ENCODE results near the gene PKDCC.
"Not testable (repeated sequence)": the region's sequence is repeated elsewhere in the genome, so short reads cannot be mapped to it uniquely, and the experiment has no call there.

The PKDCC gene

GRCh38 chr2:42013409-42013808 is 34.4 kb upstream of the PKDCC start:
- Mint-ChIP-seq H3K27me3 (peaks cover 7% of the 10 kb centered on the region), H3K27ac (no peak overlapping the region), H3K4me1 (ENCODE audit: low read depth) (peaks cover 6% of the 10 kb centered on the region), H3K36me3 (ENCODE audit: low read depth) (no peaks in the 10 kb centered on the region), H3K4me3 (no peak overlapping the region), H3K9me3 (no peaks in the 10 kb centered on the region)
- intact Hi-C loops (cut with micrococcal nuclease), result no loop called here

DNA sequence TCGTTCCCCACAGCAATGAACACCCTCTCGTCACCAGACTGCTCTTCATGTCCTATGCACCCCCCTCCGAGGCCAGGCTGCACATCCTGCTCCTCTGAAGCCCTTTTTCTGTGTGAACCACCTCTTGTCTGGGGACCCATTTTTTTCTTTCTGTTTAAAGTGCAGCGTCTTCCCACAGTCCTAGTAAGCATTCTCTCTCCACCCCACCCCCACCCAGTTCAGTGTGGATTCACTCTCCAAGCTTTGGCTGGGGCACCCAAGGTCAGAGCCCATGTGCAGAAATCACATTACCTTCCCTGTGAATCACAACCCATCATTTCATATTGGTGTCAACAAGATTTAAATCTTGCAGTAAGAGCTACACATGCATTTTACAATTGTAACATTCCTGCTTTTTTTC is 26.4 kb upstream of the PKDCC start:
- peaks cover 5% of the 10 kb centered on the region for H3K27me3 Mint-ChIP-seq
- intact Hi-C loops (cut with micrococcal nuclease), result no loop called here
- H3K4me1 Mint-ChIP-seq (ENCODE audit: low read depth), result no peaks in the 10 kb centered on the region
- H3K36me3 Mint-ChIP-seq (ENCODE audit: low read depth), result no peaks in the 10 kb centered on the region
- H3K4me3 Mint-ChIP-seq, result no peak overlapping the region
- no peak overlapping the region for H3K27ac Mint-ChIP-seq
- H3K9me3 Mint-ChIP-seq, result no peaks in the 10 kb centered on the region

DNA sequence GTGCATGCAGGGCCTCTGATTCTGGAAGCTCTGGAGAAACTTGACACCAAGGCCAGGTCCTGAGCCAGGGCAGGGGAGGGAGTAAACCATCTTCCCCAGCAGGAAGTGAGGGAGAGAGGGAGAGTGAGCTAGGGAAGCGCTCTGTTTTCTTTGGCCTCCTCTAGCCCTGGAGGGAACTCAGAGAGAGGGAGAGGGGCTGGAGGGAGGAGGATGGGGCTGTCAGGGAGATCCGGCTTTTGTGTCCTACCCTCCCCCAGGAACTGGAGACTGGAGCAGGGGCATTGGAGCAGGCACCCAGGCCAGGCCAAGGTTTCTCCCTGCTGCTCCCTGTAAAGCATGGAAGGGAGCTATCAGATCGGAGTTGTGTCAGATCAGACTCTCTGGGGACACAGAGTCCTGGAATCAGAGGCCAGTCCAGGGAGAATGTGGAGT is 22.7 kb upstream of the PKDCC start:
- Mint-ChIP-seq H3K36me3 (ENCODE audit: low read depth) (no peaks in the 10 kb centered on the region), H3K9me3 (no peaks in the 10 kb centered on the region), H3K27ac (no peak overlapping the region), H3K4me3 (no peak overlapping the region), H3K4me1 (ENCODE audit: low read depth) (peaks cover 9% of the 10 kb centered on the region), H3K27me3 (peaks cover 5% of the 10 kb centered on the region)
- intact Hi-C loops (cut with micrococcal nuclease), result no loop called here

DNA sequence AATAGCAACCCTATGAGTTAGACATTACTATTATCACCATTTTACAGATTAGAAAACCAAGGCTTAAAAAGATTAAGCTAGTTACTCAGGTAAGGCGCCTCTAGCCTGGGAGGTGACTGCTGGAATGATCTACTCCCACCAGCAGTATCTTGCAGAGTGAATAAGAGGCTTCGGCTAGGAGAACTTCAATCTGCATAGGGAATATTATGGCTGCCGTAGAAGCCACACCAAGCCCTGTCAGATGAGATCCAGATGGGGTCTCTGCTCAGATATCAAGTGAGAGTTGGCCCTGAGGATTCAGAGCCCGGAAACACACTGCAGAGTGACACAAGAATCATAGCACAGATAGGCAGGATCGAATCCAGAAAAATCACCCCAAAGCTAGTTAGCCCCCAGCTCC is 21.5 kb upstream of the PKDCC start:
- intact Hi-C loops (cut with micrococcal nuclease), result no loop called here
- H3K27ac Mint-ChIP-seq, result no peak overlapping the region
- peaks cover 7% of the 10 kb centered on the region for H3K27me3 Mint-ChIP-seq
- H3K36me3 Mint-ChIP-seq (ENCODE audit: low read depth), result no peaks in the 10 kb centered on the region
- peaks cover 17% of the 10 kb centered on the region for H3K4me1 Mint-ChIP-seq (ENCODE audit: low read depth)
- H3K4me3 Mint-ChIP-seq, result no peak overlapping the region
- H3K9me3 Mint-ChIP-seq, result no peaks in the 10 kb centered on the region

DNA sequence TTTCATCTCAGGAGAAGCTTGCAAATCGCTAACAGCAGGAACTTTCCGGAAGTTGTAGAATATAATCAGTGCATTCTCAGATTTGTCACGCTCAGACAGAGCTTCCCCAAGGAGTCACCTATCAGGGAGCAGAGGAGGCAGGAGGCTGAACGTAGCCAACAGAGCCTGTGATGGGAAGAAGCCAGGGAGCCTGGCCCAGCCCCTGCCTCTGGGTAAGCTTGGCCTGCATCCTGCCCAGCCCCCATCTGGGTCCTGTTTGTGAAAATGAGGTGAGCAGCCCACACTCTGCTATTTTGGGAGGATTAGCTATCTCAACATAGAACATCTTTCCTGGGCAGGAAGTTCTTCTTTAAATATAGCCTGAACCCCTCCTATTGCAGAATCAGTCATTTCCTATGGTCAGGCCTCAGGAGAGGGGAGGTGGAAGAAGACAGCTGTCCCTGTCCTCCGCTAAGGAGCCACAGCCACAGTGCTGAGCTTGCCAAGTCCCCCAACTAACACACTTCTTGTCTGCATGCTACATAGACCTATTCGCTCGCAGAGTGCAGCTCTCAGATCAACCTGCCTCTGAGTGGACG is 19.2 kb upstream of the PKDCC start:
- Mint-ChIP-seq H3K4me1 (ENCODE audit: low read depth) (peaks cover 17% of the 10 kb centered on the region), H3K4me3 (no peak overlapping the region), H3K36me3 (ENCODE audit: low read depth) (no peaks in the 10 kb centered on the region), H3K9me3 (no peaks in the 10 kb centered on the region), H3K27ac (no peak overlapping the region), H3K27me3 (peaks cover 13% of the 10 kb centered on the region)
- intact Hi-C loops (cut with micrococcal nuclease), result no loop called here

GRCh38 chr2:42029171-42029570 is 18.6 kb upstream of the PKDCC start:
- intact Hi-C loops (cut with micrococcal nuclease), result no loop called here
- Mint-ChIP-seq H3K4me3 (no peak overlapping the region), H3K4me1 (ENCODE audit: low read depth) (peaks cover 17% of the 10 kb centered on the region), H3K9me3 (no peaks in the 10 kb centered on the region), H3K36me3 (ENCODE audit: low read depth) (no peaks in the 10 kb centered on the region), H3K27me3 (peaks cover 13% of the 10 kb centered on the region), H3K27ac (no peak overlapping the region)

DNA sequence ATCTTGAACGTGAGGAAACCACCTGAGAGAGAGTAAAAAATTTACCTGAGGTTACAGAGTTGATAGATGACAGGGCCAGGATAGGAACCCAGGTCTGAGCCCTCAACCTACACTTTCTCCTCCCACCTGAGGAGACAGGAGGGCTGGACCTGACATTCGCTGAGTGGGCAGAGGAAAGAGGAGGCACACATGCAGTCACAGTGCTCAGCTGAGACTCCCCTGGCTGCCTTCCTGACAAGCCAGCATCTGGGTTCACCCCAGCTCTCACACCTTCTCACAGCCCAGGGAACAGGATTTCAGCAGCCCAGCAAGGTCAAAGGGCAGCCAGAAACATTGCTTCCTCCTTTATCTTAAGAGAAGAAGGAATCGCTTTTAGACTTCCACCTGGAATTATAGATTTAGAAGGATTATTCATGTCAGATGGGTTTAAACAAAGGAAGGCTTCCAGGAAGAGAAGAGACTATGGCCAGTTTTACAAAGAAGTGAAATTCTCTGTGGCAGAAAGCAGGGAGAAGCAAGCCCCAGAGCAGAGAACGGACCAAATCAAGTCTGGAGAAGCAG is 18.1 kb upstream of the PKDCC start:
- intact Hi-C loops (cut with micrococcal nuclease), result no loop called here
- Mint-ChIP-seq H3K4me3 (no peak overlapping the region), H3K4me1 (ENCODE audit: low read depth) (peaks cover 17% of the 10 kb centered on the region), H3K27ac (no peak overlapping the region), H3K27me3 (peaks cover 10% of the 10 kb centered on the region), H3K36me3 (ENCODE audit: low read depth) (no peaks in the 10 kb centered on the region), H3K9me3 (no peaks in the 10 kb centered on the region)

- Mint-ChIP-seq H3K4me3 (no peak overlapping the region), H3K27ac (no peak overlapping the region), H3K4me1 (ENCODE audit: low read depth) (peaks cover 17% of the 10 kb centered on the region), H3K27me3 (peaks cover 10% of the 10 kb centered on the region), H3K36me3 (ENCODE audit: low read depth) (no peaks in the 10 kb centered on the region), H3K9me3 (no peaks in the 10 kb centered on the region)
- intact Hi-C loops (cut with micrococcal nuclease), result no loop called here
These were observed 17.5 kb upstream of the PKDCC start for GRCh38 chr2:42030200-42030759.

- intact Hi-C loops (cut with micrococcal nuclease), result no loop called here
- peaks cover 17% of the 10 kb centered on the region for H3K4me1 Mint-ChIP-seq (ENCODE audit: low read depth)
- H3K27me3 Mint-ChIP-seq, result peaks cover 11% of the 10 kb centered on the region
- H3K27ac Mint-ChIP-seq, result no peak overlapping the region
- H3K4me3 Mint-ChIP-seq, result no peak overlapping the region
- no peaks in the 10 kb centered on the region for H3K36me3 Mint-ChIP-seq (ENCODE audit: low read depth)
- no peaks in the 10 kb centered on the region for H3K9me3 Mint-ChIP-seq
These were observed 17.0 kb upstream of the PKDCC start for GRCh38 chr2:42030829-42031228.

DNA sequence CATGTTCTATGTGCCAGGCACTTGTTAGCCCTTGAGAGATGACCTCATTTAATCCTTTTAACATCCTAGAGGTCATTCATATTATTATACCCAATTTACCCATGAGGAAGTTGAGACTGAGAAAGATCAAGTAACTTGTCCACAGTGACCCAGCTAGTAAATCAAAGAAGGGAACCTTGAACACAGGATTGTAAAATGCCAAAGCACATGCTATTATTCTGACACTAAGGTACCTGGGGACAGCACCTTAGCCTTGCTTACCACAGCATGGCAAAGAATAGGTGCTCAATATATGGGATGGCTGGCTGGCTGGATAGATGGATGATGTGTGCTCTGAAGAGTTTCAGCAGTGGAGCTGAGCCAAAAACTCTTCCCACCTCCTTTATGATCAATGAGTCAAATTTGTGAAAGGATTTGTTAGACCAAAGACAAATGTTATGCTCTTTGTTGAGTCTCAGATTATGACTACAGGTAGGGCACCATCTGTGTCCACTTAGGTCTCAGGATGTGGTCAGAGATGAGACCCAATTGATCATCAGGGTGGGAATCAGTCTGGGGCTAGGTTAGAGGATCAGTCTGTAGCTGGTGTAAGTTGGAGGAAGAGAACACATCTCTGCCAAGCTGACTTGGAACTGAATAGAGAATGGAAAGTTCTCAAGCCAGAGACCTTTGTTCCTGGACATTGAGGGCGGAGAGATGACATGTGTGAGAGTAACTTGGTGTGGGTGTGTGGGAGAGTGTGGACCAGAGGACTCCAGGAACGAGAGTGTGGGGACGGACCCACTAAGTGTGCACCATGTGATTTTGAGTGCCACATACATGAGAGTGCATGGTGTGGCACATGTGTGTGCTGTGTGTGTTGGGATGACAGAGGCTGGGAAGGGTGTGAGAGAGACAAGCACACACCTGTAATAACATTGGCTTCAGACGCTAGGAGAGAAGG is 16.3 kb upstream of the PKDCC start:
- Mint-ChIP-seq H3K9me3 (no peaks in the 10 kb centered on the region), H3K4me3 (no peak overlapping the region), H3K27me3 (peaks cover 11% of the 10 kb centered on the region), H3K4me1 (ENCODE audit: low read depth) (peaks cover 17% of the 10 kb centered on the region), H3K27ac (no peak overlapping the region), H3K36me3 (ENCODE audit: low read depth) (no peaks in the 10 kb centered on the region)
- intact Hi-C loops (cut with micrococcal nuclease), result no loop called here

DNA sequence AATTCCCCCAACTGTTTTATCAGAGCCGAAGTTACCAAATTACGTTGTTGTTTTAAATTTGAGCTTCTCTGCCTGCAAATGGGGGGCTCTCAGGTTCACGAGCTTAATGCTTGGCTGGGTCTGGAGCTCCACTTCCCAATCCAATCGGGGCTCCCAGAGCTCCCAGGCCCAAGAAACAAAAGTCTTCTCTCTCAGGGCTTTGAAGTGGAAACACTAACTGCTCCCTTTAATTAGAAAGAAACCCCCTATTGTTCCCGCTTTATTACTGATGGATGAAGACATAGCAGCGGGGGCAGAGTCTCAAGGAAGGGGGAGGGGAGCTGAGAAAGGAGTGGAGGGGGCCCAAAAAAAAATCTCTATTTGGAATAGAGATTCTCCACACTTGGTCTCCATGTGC is 15.6 kb upstream of the PKDCC start:
- H3K4me1 Mint-ChIP-seq (ENCODE audit: low read depth), result peaks cover 17% of the 10 kb centered on the region
- H3K27ac Mint-ChIP-seq, result no peak overlapping the region
- H3K9me3 Mint-ChIP-seq, result no peaks in the 10 kb centered on the region
- no peaks in the 10 kb centered on the region for H3K36me3 Mint-ChIP-seq (ENCODE audit: low read depth)
- no peak overlapping the region for H3K4me3 Mint-ChIP-seq
- intact Hi-C loops (cut with micrococcal nuclease), result no loop called here
- peaks cover 11% of the 10 kb centered on the region for H3K27me3 Mint-ChIP-seq

- Mint-ChIP-seq H3K9me3 (no peaks in the 10 kb centered on the region), H3K4me3 (no peak overlapping the region), H3K36me3 (ENCODE audit: low read depth) (no peaks in the 10 kb centered on the region), H3K27me3 (peaks cover 14% of the 10 kb centered on the region), H3K27ac (no peak overlapping the region), H3K4me1 (ENCODE audit: low read depth) (peaks cover 17% of the 10 kb centered on the region)
- intact Hi-C loops (cut with micrococcal nuclease), result no loop called here
These were observed 15.1 kb upstream of the PKDCC start for GRCh38 chr2:42032745-42033144.

- H3K4me3 Mint-ChIP-seq, result not testable (repeated sequence)
- H3K27me3 Mint-ChIP-seq, result peaks cover 14% of the 10 kb centered on the region
These were observed 13.7 kb upstream of the PKDCC start for GRCh38 chr2:42034096-42034495.

DNA sequence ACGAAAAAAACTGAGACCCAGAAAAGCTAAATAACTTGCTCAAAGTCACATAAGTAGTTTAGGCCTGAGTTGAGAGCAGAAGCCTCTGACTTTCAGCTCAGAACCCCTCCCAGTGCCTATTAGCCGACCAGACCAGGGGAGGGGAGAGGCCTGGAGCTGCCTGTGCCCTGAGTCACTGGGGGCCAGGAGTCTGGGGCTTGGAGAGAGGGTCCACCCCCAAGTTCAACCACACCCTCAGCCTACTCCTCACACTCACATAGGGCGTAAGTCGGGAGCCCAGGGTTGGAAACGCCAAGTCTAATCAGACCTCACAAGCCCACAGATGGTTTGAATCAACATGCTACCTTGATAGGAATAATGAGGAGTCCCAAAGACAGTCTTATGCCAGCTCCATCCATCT is 12.6 kb upstream of the PKDCC start:
- intact Hi-C loops (cut with micrococcal nuclease), result no loop called here
- Mint-ChIP-seq H3K4me1 (ENCODE audit: low read depth) (peaks cover 7% of the 10 kb centered on the region), H3K27ac (no peak overlapping the region), H3K4me3 (no peak overlapping the region), H3K9me3 (no peaks in the 10 kb centered on the region), H3K36me3 (ENCODE audit: low read depth) (no peaks in the 10 kb centered on the region), H3K27me3 (peaks cover 16% of the 10 kb centered on the region)

More at GRCh38 chr2:42034096-42034495, 13.7 kb upstream of the PKDCC start:
- H3K4me1 Mint-ChIP-seq (ENCODE audit: low read depth); H3K9me3 Mint-ChIP-seq; intact Hi-C loops (cut with micrococcal nuclease); H3K36me3 Mint-ChIP-seq (ENCODE audit: low read depth); H3K27ac Mint-ChIP-seq: not testable (repeated sequence)
